ENCODE measurements around the gene LIMS2.

DNA sequence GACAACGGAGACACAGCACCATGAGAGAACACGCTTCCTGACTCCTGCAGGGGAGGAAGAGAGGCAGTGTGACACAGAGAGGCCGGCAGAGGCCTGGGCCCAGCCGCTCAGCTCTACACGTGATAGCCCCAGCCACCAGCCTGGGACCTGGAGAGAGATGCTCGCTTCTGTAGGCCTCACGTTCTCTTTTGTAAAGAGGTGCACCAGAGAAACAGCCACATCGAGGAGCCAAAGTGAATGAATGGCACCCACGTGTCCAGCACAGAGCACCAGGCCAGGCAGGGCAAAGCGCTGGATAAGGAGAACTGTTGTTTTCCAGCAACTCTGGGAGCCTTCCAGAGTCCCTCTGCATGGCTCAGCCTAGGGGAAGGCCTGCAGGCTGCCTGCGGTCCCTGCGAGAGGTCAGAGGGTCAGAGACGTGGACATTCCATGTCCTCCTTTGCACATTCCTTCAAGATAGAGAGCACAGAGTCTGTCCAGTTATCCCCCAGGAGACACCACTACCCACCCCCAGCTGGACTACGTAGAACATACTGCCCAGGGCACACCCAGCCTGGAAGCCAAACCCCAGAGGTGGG lies 14.2 kb downstream of the LIMS2 start:
- TF ChIP-seq, protein P1, sequence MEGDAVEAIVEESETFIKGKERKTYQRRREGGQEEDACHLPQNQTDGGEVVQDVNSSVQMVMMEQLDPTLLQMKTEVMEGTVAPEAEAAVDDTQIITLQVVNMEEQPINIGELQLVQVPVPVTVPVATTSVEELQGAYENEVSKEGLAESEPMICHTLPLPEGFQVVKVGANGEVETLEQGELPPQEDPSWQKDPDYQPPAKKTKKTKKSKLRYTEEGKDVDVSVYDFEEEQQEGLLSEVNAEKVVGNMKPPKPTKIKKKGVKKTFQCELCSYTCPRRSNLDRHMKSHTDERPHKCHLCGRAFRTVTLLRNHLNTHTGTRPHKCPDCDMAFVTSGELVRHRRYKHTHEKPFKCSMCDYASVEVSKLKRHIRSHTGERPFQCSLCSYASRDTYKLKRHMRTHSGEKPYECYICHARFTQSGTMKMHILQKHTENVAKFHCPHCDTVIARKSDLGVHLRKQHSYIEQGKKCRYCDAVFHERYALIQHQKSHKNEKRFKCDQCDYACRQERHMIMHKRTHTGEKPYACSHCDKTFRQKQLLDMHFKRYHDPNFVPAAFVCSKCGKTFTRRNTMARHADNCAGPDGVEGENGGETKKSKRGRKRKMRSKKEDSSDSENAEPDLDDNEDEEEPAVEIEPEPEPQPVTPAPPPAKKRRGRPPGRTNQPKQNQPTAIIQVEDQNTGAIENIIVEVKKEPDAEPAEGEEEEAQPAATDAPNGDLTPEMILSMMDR (IDR thresholded peaks at IDR 0.05; ENCODE audit: insufficient read depth, low read length, poor library complexity, severe bottlenecking) = no peak
- no peak for TF ChIP-seq EZH2phosphoT487 (conservative IDR thresholded peaks at IDR 0.05; ENCODE audit: low read length)
